ENCODE results near the gene DGKH.
"Not testable (repeated sequence)": the region's sequence is repeated elsewhere in the genome, so short reads cannot be mapped to it uniquely, and the experiment has no call there.

Gene DGKH

DNA sequence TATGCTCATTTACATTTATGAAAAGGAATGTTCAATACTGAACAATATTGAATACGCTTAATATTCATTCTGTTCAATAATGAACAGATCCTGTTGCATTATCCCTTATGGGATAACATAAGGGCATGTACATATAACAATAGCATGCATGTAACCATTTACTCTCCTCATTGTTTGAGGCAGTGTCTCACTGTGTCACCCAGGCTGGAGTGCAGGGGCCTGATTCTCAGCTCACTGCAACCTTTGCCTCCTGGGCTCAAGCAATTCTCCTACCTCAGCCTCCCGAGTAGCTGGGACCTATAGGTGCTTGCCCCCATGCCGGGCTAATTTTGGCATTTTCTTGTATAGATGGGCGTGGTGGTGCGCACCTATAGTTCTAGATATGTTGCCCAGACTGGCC lies 4.8 kb upstream of the DGKH start:
- DNase-seq, result no peak

GRCh38 chr13:42046448-42046847 lies 2.0 kb upstream of the DGKH start:
- DNase-seq, result no peak

DNA sequence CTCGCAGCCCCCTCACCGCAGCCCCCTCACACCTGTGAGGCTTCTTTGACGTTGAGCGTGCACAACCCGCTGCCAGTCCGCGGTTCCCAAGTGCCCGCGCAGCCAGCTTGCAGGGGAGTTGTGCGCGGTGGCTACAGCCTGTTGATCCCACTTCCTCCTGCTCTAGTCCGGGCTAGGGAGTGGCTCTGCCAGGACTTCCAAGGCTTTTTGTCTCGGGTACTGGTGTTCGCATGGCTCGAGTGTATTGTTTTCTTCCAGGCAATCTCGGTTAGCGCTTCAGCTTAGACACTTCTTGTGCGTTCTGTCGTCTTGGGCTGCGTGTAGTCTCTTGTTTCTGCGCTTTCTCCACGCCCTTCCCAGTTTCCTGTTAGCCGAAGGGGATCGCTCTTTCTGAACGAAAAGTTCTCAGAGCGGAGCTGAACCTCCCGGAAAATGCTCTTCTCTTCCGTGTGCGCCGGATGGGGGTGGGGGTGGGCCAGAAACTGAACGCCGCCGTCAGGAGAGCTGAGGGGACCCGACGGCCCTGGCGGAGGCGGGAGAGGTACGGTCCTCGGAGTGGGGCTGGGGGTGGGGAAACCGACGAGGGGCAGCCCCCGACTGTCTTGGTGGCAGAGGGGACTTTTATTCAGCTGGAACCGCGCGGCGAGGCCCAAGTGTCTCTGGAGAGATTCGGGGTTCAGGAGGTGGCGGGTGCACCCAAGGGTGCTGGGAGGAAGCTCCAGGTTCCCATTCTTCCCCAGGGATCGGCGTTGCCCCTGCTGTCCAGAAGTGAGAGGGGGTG lies 697 bp upstream of the DGKH start:
- DNase-seq, result peak; percentile 74

- DNase-seq, result peak; percentile 81
Observed at GRCh38 chr13:42048684-42049453, 421 bp downstream of the DGKH start.

GRCh38 chr13:42049454-42049813 lies 986 bp downstream of the DGKH start:
- no peak for DNase-seq

DNA sequence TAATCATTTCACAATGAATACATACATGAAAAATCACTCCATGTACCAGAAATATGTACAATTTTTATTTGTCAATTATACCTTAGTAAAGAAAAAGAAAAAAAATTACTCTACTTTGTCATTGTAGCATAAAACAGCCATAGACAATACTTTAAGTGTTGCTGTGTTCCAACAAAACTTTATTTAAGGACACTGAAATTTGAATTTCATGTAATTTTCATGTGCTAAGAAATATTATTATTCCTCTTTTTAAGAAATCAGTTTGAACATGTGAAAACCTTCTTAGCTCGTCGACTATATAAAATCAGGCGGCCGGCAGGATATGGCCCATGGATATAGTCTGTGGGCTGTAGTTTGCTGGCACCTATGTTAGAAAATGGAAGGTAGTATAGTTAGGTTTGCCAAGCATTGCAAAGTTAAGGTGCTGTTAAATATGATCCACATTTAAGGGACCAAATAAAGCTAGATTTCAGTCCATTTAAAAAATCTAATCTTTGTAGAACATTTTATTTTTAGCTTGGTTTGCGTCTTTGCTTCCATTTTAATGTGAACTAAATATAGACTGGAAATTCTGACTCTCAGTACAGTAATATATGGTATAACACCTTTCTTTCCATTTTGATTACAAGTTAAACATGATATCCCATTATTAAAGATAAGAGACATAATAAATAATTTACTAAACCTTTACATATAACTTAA lies 6.5 kb downstream of the DGKH start:
- DNase-seq, result no peak

DNA sequence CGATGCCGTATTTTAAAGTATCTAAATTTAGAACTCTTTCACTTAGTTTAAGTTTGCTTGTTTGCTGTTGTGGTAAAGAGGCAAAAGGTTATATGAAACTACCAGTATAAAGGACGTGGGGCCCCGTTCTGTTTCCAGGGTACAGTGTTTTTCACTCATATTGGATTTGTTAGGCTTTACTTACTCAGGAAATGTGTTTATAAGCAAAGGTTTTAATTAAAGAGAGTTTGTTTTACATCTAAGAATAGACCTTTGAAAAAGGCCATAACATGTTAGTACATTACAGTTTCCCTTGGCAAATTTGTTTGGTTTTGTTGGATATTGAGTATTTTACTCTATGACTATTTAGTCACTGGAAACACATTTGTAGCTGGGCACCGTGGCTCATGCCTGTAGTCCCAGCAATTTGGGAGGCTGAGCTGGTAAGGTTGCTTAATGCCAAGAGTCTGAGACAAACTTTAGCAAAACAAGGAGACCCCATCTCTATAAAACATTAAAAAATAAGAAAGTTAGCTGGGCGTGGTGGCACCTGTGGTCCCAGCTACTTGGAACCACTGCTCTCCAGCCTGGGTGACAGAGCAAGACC lies 7.1 kb downstream of the DGKH start:
- DNase-seq, result no peak

DNA sequence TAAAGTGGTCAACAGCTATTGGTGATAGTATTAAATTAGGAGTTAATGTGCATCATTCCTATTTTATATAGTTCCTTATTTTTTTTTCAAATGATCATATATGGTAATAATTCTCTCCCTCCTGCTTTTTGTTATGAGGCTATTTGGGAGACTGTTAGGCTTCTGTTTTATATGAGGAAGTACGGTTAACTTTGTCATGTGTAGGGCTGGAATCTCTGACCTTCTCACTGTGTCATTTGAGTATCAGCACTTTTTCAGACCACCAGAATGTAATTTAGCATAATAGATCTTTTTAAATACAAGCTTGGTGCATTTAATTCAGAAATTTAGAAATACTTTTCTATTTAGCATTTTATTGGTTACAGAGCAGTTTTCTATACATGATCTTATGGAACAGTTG lies 7.7 kb downstream of the DGKH start:
- DNase-seq, result no peak

- DNase-seq, result no peak
Observed at GRCh38 chr13:42056583-42056982, 8.1 kb downstream of the DGKH start.

DNA sequence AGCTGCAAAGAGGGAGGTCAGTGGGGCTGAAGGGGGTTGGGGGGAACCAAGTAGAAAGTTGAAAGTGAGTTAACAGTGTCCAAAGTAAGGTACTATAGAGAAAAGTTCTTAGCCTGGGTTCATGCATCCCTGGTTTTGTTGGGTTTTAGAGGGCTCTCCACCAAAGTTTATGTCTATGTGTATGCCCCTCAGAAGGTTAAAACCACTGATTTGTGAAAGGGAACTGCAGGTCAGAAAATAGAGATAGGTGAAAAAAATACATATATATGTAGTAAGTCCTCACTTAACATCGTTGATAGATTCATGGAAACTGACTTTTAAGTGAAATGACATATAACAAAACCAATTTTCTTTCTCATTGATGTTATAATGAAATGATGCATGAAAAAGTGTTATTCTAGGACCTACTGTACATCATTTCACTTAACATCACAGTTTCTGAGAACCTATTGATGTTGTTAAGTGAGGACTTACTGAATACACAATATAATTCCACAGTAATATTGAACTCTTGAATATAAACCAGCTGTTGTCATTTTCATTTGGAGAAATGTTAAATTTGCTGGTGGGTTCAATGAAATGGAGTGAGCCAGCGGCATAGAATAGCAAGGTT lies 9.6 kb downstream of the DGKH start:
- DNase-seq, result no peak

GRCh38 chr13:42061943-42062342 lies 13.5 kb downstream of the DGKH start:
- no peak for DNase-seq

DNA sequence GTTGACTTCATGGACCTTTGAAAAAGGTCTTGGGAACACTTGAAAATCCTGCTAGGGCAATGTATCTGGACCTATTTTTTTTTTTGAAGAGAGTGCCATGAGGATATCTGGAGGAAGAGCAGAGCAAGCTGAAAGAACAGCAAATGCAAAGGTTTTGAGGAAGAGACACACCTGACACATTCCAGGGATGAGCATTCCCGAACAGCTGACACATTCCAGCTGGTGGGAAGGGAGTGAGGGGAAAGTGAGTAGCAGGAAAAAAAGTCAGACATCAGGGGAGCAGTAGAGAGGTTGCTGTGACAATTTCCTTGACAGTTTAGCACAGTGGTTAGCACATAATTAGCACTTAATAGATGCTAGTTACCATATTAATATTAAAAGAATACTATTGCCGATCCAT lies 14.7 kb downstream of the DGKH start:
- no peak for DNase-seq

DNA sequence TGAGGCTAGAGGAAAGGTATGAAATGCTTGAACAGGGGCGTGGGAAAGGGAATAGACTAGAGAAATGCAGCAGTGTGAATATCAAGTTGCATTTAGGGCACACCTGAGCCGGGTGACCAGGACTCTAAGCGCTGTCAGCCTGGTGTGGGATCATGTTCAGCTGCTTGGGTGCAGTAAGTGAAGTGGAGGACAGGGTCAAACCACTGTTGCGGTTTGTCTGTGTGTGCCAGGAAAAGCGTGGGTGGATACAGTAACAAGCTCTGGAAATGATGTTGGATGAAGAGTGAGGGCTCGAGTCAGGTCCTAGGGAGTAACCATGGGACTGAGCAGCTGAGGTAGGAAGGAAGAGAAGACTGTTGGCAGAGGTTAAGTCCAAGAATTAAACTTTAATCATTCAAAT lies 15.8 kb downstream of the DGKH start:
- no peak for DNase-seq

- no peak for DNase-seq
Observed at GRCh38 chr13:42064966-42065365, 16.5 kb downstream of the DGKH start.

DNA sequence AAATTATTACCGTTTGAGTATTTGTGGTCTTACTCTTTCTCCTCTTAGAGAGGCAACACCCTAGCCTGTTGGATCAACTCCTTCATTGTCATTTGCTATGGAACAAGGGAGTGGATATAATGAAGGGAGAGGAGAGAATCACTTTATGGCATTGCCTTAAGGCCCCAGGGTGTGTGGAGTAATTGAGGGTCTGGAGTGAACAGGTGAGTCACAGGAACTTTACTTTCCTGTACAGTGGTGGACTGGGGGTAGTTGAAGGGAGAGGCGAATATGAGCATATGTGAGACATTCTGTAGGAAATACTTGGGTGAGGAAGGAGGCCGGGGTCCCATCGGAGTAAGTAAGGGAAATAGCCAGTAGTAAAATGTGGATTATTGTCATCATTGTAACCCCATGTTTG lies 17.0 kb downstream of the DGKH start:
- no peak for DNase-seq

GRCh38 chr13:42066542-42066941 lies 18.1 kb downstream of the DGKH start:
- no peak for DNase-seq

GRCh38 chr13:42068886-42069285 lies 20.4 kb downstream of the DGKH start:
- no peak for DNase-seq

DNA sequence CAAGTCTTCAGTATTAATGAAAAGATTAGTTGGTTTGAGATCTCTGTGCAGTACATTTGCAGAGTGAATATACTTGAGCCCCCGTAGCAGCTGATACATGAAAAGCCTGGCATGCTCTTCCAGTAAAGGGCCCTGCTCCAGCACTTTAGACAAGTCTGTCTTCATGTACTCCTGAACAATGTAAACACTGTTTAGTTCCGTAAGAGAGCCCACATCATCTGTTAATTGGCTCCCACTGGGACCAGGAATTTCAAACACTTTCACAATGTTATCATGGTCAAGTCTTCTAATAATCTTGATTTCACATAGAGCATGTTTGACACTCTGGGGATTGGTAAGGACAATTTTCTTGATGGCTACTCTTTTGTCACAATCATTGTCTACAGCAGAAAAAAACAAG lies 22.2 kb downstream of the DGKH start:
- DNase-seq, result not testable (repeated sequence)

- not testable (repeated sequence) for DNase-seq
Observed at GRCh38 chr13:42071179-42071578, 22.7 kb downstream of the DGKH start.

- DNase-seq, result no peak
Observed at GRCh38 chr13:42071672-42072419, 23.4 kb downstream of the DGKH start.

DNA sequence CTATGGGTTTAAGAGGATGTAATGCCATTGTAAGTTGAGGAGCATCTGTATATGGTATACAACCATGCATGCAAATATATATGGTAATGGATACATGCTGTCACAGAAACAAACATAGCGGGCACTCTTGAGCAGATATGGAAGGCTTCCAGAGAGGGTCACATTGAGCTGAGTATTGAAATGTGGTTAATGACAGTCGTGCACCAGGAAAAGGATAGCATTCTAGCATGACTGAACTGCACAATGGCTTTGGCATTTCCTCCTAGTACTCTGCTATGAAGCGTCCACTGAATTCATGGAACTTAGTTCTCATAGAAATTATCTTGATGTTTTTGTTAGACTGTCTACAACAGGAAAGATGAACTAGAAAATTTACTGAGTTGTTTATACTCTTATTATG lies 25.2 kb downstream of the DGKH start:
- DNase-seq, result no peak

DNA sequence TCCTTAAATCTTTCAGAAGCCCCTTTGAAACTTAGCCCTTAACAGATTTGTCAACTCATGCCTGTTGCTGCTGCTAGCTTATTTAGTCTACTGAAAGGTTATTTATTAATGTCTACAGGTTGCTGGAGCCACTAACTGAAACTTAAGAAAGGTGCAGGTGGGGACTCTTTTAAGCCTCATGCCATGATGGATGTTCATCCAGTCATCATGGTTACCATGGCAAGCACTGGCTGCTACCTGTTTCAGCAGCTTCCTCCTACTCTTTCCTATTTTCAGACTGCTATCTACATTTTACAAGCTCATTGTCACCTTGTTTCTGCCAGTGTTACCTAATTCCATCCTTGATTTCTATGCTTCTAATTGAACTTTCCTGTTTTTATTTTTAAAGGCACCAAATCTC lies 27.1 kb downstream of the DGKH start:
- DNase-seq, result no peak

Data from right forelimb (tissue), 1 donor.